GM15510 (cell line): Measurements from ENCODE around the gene ENGASE.

Source experiments
- POLR2A ChIP-seq: IDR thresholded peaks from 3 replicates; pipeline ENCODE4 v1.6.1; 2011; ENCODE audit warnings: borderline replicate concordance; ENCODE audit not compliant: insufficient read length; ENCODE audit errors: extremely low read depth

The ENGASE gene

GRCh38 chr17:79135011-79135410 lies 60.4 kb downstream of the ENGASE start:
- no peak for TF ChIP-seq POLR2A

- TF ChIP-seq POLR2A = no peak
Observed at GRCh38 chr17:79135628-79136405, 61.2 kb downstream of the ENGASE start.
